GM18868 (cell line): Measurements from ENCODE around the gene GNAS.
A peak's percentile ranks its signal among the peaks of the same experiment; 100 is the strongest.
"Not testable (repeated sequence)": the region's sequence is repeated elsewhere in the genome, so short reads cannot be mapped to it uniquely, and the experiment has no call there.

Experiments used
- ATAC-seq: cut with Tn5 transposase; IDR thresholded peaks from one replicate; pipeline ENCODE4 v1.9.1; 2021; ENCODE audit warnings: mild to moderate bottlenecking, moderate library complexity; ENCODE audit not compliant: unreplicated experiment

GNAS gene

DNA sequence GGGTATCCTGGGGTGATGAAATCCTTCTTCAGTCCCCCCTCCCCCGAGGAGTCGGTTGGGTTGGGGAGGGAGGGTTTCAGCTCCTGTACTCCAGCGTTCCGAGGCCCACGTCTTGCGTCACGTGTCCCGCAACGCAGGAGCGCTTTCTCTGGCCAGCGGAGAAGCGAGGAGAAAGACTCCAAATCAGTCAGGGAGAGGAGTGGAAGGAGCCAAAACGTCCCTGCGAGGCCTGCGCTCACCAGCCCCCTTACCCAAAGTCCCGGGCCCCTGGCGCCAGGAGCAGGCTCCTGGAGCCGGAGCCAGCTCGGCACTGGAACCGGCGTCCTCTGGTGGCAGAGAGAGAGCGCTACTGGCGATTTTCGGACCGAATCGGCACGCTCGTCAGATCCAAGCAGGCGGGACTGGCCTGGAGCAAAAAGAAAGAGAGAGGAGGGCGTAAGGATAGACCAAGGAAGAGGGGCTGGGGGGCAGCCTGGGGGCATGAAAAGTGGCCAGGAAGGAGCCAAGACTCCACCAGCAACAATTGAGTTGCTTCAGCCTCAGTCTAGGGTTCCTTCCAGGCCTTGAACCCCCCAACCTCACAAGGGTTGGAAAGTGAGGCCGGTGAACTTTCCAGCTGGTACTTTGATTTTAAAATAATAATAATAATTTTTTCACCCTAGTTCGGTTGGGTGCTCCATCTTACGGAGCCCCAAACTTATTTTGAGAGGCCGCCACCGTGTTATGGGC lies at the start of gene GNAS:
Gene GNAS (plus strand): TSS at position 174 of the 729 bp plus-strand sequence.
- ATAC-seq: peak; percentile 47

DNA sequence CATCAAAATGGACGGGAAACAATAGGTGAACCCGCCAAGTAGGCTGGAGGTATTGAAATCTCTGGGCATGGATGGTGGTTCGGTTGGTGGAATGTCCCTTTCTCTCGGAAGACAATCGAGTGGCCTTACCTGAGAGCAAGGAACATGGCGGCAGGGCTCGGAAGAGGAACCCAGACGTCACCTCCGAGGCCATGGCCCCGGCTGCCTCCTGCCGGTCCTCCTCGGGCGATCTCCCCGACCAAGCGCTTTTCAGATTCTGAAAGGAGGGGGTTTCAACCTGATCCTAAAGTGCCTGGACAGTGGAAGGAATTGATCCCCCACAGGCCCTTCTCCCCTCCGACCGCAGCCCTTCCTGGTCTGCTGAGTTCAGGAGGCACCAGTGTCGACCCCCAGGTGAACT lies 49.0 kb upstream of the GNAS start:
- ATAC-seq: no peak

DNA sequence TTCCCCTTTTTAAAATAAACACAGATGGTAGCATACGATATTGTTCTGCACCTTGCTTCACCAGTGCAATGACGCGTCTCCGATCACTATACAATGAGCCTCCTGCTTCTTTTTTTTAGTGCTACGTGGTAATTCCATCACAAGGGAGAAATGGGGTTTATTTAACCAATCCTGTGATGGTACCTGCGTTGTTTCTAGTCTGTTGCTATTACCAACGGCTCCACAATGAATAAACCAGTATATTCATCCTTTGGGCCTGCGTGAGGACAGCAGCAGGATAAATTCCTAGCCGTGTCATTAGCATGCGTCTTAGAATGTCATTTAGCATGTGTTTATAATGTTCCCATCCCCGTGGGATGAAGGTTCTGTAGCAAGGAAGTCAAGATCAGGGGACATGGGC lies 44.7 kb upstream of the GNAS start:
- ATAC-seq: no peak

DNA sequence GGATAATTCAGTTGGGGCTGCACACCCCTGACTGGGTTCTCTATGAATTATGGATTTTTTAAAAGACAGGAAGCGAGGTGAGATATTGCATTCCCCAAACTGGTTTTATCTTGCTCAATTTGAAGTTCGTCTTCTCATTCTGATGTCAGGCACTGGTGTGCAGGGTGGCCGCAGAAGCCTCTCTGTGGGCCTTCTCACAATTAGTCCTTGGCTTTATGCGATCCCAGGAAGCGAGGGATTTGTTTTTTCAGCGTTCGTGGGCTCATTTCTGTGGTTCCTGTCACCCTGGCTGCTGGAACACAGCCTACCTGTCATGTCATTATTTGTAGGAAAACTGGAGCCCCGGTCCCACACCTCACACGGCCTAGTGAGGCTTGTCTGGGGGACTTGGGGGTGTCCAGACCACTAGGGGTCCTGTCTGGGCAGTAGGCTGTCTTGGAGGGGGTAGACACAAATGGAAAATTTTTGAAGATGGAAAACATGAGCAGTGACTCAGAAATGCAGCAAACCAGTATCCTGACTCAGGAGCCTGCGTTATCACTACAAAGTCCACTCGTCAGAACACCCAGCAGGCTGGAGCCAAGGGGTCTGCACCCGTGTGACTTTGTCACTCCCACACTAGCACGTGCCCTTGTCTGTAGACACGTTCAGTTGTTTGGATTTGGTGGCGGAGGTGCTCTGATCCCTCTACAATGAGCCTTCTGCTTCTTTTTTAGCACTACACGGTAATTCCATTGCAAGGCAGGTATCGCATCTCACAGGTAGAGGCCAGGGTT lies 44.1 kb upstream of the GNAS start:
- ATAC-seq: no peak

DNA sequence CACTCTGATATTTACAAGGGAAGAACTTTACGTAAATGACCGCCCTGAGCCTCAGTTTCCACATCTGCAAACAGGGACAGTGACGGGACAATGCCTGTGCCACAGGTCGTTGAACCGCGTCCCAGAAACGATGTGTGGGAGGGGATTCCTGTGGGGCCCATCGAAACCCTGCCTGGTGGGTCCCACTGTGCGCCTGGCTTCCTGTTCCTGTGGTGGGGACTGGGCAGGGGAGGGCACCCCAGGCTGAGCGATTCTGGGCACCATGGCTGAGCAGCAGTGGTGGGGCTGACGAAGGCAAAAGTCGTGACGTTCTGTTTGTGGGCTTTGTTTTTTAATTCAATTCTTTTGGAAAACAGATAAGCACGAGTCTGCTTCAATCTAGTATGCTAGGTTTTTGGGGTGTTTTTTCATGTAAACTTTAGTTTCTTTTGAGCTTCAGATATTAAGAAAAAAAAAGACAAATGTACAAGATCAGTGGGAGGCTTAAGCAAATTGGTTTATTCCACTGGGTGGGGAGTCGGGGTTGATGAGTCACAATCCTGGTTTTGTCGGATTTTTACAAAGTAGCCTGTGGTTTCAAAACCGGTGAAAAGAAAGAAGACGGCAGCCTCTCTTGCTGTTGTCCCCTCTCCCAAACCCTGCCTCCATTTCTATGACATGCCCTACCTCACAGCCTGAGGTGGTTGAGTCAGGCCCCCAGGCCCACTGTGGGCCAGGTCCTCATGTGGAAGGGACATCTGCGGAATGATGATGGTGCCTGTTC lies 42.2 kb upstream of the GNAS start:
- ATAC-seq: no peak

- ATAC-seq: no peak
These were observed 41.7 kb upstream of the GNAS start for GRCh38 chr20:58810879-58811250.

GRCh38 chr20:58811334-58811733 lies 41.2 kb upstream of the GNAS start:
- ATAC-seq: no peak

- ATAC-seq: no peak
These were observed 39.1 kb upstream of the GNAS start for GRCh38 chr20:58813369-58813768.

DNA sequence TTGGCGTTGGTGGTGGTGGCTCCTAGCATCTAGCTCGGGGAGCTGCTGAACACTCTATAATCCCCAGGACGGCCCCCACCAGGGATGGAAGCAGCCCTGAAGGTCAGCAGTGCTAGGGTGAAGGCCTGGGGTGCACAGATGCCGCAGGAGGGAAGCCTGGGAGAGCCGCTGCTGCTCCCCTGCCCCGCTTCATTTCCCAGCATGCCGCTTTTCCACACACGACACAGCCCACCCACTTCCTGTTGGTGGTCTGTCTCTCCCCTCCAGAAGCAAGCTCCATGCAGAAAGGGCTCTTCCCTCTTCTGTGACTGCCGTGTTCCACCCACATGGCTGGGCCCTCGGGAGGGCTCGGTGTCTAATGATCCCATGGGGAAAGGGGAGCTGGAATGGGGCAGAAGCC lies 37.1 kb upstream of the GNAS start:
- ATAC-seq: no peak

DNA sequence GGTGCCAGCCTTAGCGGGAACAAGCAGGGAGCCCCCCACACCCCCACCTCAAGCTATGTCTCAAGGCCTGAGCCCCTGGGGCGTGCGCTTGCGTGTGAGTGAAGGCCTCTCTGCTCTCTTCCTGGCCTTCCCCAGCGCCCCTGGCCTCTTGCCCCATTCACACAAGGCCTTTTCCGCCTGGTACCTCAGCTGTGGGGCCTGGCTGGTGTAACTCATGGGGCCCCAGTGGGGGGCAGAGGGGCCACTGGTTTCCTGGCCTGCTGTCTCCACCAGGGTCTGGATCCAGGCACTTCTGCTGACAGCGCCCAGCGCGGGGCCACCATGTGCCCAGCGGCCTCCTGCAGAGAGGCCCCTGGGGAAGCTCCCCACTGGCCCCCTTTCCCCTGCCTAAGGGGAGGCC lies 36.5 kb upstream of the GNAS start:
- ATAC-seq: no peak

- ATAC-seq: no peak
These were observed 35.4 kb upstream of the GNAS start for GRCh38 chr20:58816957-58817651.

- no peak for ATAC-seq
These were observed 34.8 kb upstream of the GNAS start for GRCh38 chr20:58817748-58818147.

DNA sequence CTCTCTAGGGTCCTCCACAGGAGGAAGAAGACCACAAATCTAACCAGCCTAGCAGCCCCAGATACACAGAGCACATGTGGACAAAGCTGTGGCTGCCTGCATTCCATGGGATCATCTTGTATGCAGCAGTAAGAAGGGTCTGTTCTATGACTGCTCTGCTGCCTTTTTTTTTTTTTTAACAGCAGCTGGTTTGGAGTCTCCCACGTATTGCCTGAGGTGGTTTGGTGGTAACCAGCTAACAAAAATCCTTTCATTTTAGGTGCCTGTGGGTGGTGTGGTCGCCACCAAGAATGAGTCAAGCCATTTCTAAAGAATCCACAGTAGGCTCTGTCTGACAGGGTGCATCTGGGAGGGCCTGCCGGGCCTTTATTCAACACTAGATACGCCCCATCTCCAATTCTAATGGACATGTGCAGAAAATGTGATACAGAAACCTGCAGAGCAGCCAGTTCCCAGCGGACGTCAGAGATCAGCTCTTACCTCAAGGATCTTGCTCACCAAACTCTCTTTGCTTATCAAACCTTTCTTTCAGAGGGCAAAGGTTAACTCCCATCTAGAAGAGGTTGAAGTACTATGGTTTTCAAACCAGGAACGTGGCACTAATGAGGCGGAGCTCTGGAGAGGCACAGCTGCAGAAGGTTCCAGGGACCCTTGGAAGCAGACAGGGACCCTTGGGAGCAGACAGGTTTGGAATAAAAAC lies 33.8 kb upstream of the GNAS start:
- ATAC-seq: no peak

GRCh38 chr20:58819921-58820320 lies 32.6 kb upstream of the GNAS start:
- no peak for ATAC-seq

GRCh38 chr20:58820515-58820914 lies 32.0 kb upstream of the GNAS start:
- ATAC-seq: not testable (repeated sequence)

- no peak for ATAC-seq
These were observed 30.4 kb upstream of the GNAS start for GRCh38 chr20:58822149-58822548.

GRCh38 chr20:58822748-58823730 lies 29.5 kb upstream of the GNAS start:
- no peak for ATAC-seq

DNA sequence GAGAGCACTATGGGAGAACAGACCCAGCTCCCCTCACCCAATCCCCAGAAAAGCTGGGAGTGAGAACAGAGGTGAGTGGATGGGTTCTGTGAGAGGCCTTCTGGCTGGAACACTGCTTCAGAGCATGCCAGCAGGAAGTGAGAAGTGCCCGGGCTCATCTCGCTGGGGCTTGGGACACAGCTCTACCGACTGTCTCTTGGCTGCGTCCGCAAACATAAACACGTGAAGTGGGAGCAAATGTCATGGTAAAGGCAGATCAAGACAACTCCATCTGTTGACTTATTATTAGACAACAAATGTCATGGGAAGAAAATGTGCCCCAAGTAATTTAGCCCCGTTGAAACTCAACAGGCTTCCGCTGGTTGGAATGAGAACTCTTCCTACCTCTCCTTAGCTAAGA lies 27.7 kb upstream of the GNAS start:
- no peak for ATAC-seq

- ATAC-seq: no peak
These were observed 27.1 kb upstream of the GNAS start for GRCh38 chr20:58825450-58825849.
